Fibroblast of skin of scalp (primary cell): ENCODE results near the gene PTPN22.

Source experiments
- DNase-seq: peaks from one replicate; pipeline ENCODE4 v3.0.0-alpha.2; 2013

The PTPN22 gene

DNA sequence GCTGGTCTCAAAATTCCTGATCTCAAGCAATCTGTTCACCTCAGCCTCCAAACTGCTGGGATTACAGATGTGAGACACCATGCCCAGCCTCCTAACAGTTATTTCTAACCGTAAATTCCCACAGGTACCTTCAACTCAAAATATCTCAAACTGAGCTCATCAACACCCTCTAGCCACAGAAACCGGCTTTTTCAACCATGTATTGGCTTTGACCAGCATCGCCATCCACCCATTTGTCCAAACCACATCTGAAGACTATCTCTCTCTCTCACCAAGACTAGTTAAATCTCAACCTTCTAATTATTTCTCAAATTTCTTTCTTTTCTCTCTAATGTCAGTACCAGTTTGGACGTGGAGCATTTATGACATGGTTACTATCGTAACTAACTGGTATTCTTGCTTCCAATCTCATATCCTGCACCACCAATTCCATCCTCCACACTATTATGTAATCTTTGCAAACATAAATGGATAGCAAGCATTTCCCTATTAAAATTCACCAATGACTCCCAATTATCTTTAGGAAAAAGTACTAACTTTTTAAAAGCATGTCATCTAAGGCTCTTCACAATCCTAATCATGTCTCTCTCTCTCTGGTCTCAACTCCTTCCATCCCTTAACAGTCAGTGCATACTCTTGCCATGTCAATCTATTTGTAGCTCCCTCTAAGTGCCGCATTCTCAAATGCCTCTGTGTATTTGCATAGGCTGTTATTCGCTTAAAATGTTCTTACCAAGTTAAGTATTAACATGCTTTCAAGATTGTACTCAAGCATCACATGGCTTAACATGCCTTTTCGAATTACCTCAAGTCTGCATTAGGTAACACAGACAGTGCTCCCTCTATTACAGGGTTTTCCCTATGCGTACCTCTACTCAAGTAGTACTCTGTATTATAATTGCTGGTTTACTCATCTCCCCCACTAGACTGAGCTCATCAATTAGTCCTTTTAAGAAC lies 77.4 kb downstream of the PTPN22 start:
- DNase-seq, result no peak

- DNase-seq, result peak; percentile 55
Measured at GRCh38 chr1:113792986-113793385, 78.5 kb downstream of the PTPN22 start.

DNA sequence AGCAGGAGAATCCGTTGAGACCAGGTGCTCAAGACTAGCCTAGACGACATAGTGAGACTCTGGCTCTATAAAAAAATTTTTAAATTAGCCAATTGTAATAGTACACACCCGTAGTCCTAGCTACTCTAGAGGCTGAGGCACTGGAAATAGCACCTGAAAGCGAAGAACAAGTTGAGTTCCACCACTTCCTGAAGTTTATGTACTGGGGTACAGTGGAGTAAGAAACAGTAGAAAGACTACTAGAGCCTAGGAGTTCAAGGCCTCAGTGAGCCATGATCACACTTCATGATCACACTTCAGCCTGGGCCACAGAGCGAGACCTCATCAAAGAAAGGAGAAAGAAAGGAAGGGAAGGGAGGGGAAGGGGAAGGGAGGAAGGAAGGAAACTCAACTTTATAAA lies 79.0 kb downstream of the PTPN22 start:
- DNase-seq, result no peak

DNA sequence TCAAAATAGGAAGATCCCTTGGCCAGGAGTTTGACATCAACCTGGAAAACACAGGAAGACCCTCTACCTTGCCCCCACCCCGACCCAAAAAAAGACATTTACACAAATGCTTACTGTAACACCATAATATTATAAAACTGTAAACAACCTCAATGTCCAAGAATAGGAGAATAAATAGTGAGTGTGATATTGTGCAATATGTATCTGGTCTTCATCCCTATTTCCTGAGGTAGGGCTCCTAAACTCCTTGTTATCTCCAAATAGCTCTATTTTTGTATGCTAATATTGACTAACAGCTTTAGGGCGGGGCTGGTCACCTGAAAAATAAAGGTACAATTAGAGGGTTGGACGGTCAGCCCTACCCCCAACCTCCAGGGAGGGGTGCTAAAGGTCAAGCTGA lies 82.7 kb downstream of the PTPN22 start:
- DNase-seq, result no peak

- DNase-seq, result no peak
Measured at GRCh38 chr1:113787663-113788062, 83.8 kb downstream of the PTPN22 start.

GRCh38 chr1:113786069-113786468 lies 85.4 kb downstream of the PTPN22 start:
- no peak for DNase-seq

GRCh38 chr1:113784104-113784779 lies 87.3 kb downstream of the PTPN22 start:
- DNase-seq, result no peak

GRCh38 chr1:113783254-113784103 lies 88.0 kb downstream of the PTPN22 start:
- DNase-seq, result peak; percentile 66

GRCh38 chr1:113782406-113782805 lies 89.1 kb downstream of the PTPN22 start:
- no peak for DNase-seq

GRCh38 chr1:113780374-113781146 lies 91.0 kb downstream of the PTPN22 start:
- DNase-seq, result no peak

GRCh38 chr1:113779542-113779941 lies 92.0 kb downstream of the PTPN22 start:
- DNase-seq, result no peak

DNA sequence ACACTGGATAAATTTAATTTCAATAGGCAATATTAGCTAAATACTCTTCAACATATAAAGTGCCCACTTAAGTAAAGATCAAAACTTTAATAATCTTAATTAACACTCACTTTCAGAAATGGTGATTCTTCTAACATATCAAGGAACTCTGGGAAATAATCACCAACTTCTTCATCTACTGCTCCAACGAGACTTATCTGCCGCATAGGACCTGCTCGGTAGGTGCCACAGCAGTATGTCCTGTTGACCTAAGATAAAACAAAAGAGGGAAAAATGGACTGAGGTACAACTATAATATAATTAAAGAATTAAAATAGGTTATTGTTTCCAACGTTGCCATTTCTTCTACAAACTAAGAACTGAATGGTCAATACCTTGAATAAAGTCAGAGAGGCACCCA lies 94.0 kb downstream of the PTPN22 start:
- no peak for DNase-seq

GRCh38 chr1:113770031-113770430 lies 101.5 kb downstream of the PTPN22 start:
- DNase-seq, result no peak

DNA sequence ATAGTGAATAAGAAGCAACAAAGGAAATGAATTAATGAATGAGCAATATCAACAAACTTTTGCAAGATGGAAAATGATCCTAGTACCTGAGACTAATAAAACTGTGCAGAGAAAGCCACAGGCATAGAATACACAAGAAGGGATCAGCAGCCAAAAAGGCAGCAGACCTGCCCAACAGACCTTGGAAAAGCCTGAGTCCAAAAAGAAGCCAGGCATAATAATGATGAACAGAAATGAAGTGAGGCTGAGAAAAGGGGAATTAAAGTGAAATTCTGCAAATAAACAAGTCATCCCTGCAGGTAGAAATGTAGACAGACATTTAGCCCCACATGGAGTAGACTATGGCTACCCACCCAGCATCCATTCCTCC lies 101.9 kb downstream of the PTPN22 start:
- no peak for DNase-seq

DNA sequence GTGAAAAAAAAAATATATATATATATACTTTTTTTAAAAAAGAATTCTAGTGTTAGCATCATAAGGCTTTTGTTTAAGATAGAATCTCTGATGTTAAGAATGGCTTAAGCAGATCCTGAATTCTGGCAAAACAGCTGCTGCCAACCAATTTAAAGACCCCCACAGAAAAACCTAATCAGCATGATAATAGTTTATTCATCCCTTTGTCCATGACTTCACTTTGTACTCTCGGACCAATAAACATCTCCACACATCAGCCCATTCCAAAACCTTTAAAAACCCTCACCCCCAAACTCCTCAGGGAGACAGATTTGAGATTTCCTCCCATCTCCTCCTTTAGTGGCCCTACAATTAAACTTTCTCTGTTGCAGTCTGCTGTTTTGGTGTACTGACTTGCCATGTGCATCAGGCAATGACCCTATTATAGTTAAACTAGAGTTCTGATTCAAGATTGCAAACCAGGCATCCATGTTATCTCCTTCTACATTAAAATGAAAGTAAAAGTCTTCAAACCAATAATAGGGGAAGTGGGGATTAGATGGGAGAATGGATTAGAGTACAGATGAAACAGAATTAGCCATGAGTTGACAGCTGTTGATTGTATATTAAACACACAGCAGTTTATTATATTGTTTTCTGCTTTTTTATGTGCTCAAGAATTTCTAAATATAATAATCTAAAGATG lies 102.5 kb downstream of the PTPN22 start:
- no peak for DNase-seq

- DNase-seq, result no peak
Measured at GRCh38 chr1:113765306-113766230, 105.9 kb downstream of the PTPN22 start.
